Lower leg skin (tissue), 3 donors: Measurements from ENCODE around the gene VCAM1.

Experiments used
- POLR2A ChIP-seq, 2 donors: fragments of 450-650 bp; IDR thresholded peaks; one replicate each; pipeline ENCODE4 v1.6.1; 2016 to 2017; ENCODE audit warnings: antibody characterized with exemption in 2 of 2, mild to moderate bottlenecking in 1 of 2, moderate library complexity in 1 of 2
- TF ChIP-seq, protein P1 (sequence below), 3 donors: fragments of 450-650 bp; IDR thresholded peaks; one replicate each; pipeline ENCODE4 v1.5.1; 2016; ENCODE audit warnings: antibody characterized with exemption in 3 of 3, mild to moderate bottlenecking in 3 of 3, moderate library complexity in 2 of 3

DNA sequence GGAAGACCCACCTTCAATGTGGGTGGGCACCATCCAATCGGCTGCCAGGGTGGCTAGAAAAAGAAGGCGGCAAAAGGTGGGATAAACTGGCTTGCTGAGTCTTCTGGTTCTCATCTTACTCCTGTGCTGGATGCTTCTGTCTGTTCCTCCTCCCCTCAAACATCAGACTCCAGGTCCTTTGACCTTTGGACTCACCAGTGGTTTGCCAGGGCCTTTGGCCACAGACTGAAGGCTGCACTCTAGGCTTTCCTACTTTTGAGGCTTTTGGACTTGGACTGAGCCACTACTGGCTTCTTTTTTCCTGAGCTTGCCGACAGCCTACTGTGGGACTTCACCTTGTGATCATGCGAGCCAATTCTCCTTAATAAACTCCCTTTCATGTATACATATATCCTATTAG is 55.9 kb downstream of the VCAM1 start:
- TF ChIP-seq, protein P1, sequence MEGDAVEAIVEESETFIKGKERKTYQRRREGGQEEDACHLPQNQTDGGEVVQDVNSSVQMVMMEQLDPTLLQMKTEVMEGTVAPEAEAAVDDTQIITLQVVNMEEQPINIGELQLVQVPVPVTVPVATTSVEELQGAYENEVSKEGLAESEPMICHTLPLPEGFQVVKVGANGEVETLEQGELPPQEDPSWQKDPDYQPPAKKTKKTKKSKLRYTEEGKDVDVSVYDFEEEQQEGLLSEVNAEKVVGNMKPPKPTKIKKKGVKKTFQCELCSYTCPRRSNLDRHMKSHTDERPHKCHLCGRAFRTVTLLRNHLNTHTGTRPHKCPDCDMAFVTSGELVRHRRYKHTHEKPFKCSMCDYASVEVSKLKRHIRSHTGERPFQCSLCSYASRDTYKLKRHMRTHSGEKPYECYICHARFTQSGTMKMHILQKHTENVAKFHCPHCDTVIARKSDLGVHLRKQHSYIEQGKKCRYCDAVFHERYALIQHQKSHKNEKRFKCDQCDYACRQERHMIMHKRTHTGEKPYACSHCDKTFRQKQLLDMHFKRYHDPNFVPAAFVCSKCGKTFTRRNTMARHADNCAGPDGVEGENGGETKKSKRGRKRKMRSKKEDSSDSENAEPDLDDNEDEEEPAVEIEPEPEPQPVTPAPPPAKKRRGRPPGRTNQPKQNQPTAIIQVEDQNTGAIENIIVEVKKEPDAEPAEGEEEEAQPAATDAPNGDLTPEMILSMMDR (IDR thresholded peaks at IDR 0.05), result no peak
- no peak for TF ChIP-seq POLR2A (IDR thresholded peaks at IDR 0.05)
